ENCODE data around the gene GPR161.
"Not testable (repeated sequence)": the region's sequence is repeated elsewhere in the genome, so short reads cannot be mapped to it uniquely, and the experiment has no call there.

GPR161 gene

DNA sequence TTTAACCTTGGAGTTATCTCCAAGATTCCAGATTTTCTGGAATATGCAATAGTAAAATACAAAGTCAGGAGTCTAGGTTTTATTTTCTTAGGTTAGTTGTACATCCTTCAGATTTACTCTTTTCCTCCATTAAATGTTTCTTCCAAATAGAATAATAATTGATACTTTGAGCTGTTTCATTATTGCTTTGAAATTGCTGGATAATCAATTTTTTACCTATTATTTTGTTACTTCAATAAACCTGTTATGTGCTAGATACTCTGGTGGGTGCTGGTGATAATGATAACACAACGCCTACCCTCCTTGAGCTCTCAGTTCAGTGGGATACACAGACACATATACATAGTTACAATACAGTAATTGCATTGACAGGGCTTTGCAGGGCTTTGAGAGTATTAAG is 79.4 kb downstream of the GPR161 start:
- H3K27me3 Mint-ChIP-seq (ENCODE audit: low read depth): no peaks in the 10 kb centered on the region
- H3K27ac Mint-ChIP-seq: no peak overlapping the region
- no peaks in the 10 kb centered on the region for H3K9me3 Mint-ChIP-seq
- no peak overlapping the region for H3K4me3 Mint-ChIP-seq
- H3K4me1 Mint-ChIP-seq: no peaks in the 10 kb centered on the region
- H3K36me3 Mint-ChIP-seq (ENCODE audit: low read depth): peaks cover 16% of the 10 kb centered on the region
- TF ChIP-seq, protein P1, sequence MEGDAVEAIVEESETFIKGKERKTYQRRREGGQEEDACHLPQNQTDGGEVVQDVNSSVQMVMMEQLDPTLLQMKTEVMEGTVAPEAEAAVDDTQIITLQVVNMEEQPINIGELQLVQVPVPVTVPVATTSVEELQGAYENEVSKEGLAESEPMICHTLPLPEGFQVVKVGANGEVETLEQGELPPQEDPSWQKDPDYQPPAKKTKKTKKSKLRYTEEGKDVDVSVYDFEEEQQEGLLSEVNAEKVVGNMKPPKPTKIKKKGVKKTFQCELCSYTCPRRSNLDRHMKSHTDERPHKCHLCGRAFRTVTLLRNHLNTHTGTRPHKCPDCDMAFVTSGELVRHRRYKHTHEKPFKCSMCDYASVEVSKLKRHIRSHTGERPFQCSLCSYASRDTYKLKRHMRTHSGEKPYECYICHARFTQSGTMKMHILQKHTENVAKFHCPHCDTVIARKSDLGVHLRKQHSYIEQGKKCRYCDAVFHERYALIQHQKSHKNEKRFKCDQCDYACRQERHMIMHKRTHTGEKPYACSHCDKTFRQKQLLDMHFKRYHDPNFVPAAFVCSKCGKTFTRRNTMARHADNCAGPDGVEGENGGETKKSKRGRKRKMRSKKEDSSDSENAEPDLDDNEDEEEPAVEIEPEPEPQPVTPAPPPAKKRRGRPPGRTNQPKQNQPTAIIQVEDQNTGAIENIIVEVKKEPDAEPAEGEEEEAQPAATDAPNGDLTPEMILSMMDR (IDR thresholded peaks at IDR 0.05; ENCODE audit: unreplicated experiment in 3 of 3): no peak

DNA sequence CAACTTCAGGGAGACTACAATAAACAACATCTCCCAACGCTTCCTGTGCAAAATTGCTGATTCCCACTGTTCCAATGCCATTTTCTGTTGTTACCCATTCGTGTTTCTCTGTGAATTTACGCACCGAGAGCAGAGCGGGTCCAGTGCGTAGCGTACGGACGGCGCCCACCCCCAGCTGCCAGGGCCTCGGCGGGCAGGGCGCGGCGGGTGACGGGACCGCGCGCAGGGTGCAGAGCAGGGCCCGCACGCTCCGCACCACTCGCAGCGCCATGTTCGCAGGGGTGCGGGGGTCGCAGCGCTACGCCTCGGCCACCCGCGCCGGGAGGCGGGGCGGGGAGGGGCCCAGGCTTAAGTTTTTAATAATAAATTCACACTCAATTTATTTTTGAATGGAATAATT is 80.6 kb downstream of the GPR161 start:
- H3K4me1 Mint-ChIP-seq; H3K4me3 Mint-ChIP-seq; H3K27ac Mint-ChIP-seq; H3K27me3 Mint-ChIP-seq (ENCODE audit: low read depth); H3K9me3 Mint-ChIP-seq: not testable (repeated sequence)
- peaks cover 16% of the 10 kb centered on the region for H3K36me3 Mint-ChIP-seq (ENCODE audit: low read depth)

DNA sequence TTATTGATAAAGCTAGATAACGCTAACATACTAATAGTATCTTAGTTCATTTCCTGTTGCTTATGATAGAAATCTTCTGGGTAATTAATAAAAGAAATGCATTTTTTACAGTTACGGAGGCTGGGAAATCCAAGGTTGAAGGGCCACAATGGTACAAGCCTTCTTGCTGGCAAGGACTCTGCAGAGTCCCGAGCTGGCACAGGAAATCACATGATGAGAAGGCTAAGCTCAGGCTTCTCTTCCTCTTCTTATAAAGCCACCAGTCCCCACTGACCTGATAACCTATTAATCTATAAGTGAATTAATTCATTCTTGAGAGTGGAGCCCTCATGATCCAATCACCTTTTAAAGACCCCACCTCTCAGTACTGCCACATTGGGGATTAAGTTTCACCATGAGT is 82.6 kb downstream of the GPR161 start:
- Mint-ChIP-seq H3K27ac (no peak overlapping the region), H3K27me3 (ENCODE audit: low read depth) (no peaks in the 10 kb centered on the region), H3K36me3 (ENCODE audit: low read depth) (peaks cover 13% of the 10 kb centered on the region), H3K9me3 (no peaks in the 10 kb centered on the region), H3K4me1 (no peaks in the 10 kb centered on the region), H3K4me3 (no peak overlapping the region)
- TF ChIP-seq, protein P1 (IDR thresholded peaks at IDR 0.05; ENCODE audit: unreplicated experiment in 3 of 3): no peak

DNA sequence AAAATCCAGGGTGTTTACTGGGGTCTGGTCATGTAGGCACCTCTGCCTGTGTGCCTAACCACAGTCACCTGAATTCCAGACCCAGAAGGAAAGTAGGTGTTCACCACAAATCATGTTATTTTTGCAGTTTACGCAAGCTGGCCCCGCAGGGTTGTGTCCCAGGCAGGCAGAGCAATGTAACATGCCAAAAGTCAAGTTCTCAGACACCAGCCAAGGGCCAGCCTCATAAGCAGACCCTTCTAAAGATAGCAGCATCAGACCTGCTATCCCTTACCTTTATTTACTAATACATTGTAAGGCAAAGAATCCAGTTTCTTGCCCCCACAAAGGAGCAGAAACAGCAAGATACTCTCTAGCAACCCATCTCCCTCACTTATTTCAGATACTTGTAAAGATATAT is 83.0 kb downstream of the GPR161 start:
- Mint-ChIP-seq H3K36me3 (ENCODE audit: low read depth) (peaks cover 13% of the 10 kb centered on the region), H3K9me3 (no peaks in the 10 kb centered on the region), H3K27ac (no peak overlapping the region), H3K27me3 (ENCODE audit: low read depth) (no peaks in the 10 kb centered on the region), H3K4me3 (no peak overlapping the region), H3K4me1 (no peaks in the 10 kb centered on the region)
- TF ChIP-seq, protein P1 (IDR thresholded peaks at IDR 0.05; ENCODE audit: unreplicated experiment in 3 of 3): no peak

DNA sequence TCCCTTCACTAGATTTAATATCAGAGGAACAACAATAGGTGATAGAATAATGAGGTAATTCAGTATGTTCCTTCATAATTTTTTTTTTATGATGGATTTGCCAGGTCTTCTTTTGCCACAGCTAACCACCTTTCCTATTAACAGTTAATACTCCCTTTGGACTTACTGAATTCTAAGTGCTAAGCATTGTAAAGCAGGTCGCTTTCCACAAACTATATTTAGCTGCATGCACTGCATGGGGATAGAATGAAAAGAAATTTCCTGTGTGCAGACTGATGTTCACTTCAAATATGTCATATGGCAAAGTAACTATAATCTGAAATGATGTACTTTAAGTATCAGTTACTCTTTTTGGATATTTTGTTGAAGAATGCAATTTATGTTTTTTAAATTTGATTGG is 85.8 kb downstream of the GPR161 start:
- Mint-ChIP-seq H3K9me3 (no peaks in the 10 kb centered on the region), H3K4me3 (no peak overlapping the region), H3K4me1 (no peaks in the 10 kb centered on the region), H3K36me3 (ENCODE audit: low read depth) (peaks cover 12% of the 10 kb centered on the region), H3K27ac (no peak overlapping the region), H3K27me3 (ENCODE audit: low read depth) (no peaks in the 10 kb centered on the region)
- TF ChIP-seq, protein P1 (IDR thresholded peaks at IDR 0.05; ENCODE audit: unreplicated experiment in 3 of 3): no peak

DNA sequence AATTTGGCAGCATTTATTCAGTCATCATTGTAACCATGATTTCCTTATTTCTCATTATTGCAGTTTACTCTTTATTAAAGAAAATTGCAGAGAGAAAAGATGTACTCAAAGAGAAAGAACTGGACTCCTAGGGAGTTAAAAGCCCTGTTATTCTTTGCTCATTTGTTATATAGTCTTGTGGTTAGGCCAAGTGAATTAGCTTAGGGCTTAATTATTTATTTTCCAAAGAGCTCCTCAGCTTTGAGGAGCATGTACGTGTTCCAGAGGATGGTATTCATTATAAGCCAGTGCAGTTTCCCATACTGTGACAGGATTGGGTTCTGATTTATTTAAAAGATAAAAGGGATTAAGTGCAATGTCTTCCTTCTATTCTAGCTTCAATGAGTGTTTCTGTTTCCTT is 86.4 kb downstream of the GPR161 start:
- Mint-ChIP-seq H3K4me3 (no peak overlapping the region), H3K9me3 (no peaks in the 10 kb centered on the region), H3K27ac (no peak overlapping the region), H3K27me3 (ENCODE audit: low read depth) (no peaks in the 10 kb centered on the region), H3K4me1 (no peaks in the 10 kb centered on the region), H3K36me3 (ENCODE audit: low read depth) (peaks cover 15% of the 10 kb centered on the region)
- TF ChIP-seq, protein P1 (IDR thresholded peaks at IDR 0.05; ENCODE audit: unreplicated experiment in 3 of 3): no peak
